ENCODE results near the gene SLC35A5. TPM values are rescaled to one million over a fixed set of nuclear protein-coding genes. Genes with fewer than 3 reads are reported as not detected.

SLC35A5 gene
- total and polyA plus RNA-seq, 2 experiments from 2014 or later = 16.7 to 38.3 TPM

DNA sequence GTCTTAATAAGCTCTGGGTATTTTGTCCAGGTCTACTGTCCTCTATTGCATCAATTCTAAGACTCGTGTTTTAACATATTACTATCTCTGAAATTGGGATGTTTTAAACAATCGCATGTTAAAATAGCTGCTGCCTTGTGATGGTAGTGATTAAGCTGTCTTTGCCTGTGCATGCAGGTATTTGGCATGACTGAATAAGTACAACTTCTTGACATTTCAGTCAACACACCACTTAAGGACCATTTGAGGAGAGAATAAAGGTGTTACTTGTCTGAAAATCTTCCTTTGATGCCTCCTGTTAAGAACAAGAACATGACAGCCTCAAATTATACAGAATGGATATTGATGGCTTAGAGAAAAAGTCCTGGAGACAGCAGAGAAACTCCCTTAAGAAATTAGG lies 33.0 kb downstream of the SLC35A5 start:
- no peak overlapping the region for H3K27ac ChIP-seq
- DNase-seq (ENCODE audit: low read depth in 1 of 2, low spot score in 1 of 2) = peak in 1 of 2 donors; percentile 17
- H3K4me1 ChIP-seq (ENCODE audit: low read depth) = peaks cover 8% of the 10 kb centered on the region
- no peak overlapping the region for H3K4me3 ChIP-seq
- no peak for TF ChIP-seq CTCF (IDR thresholded peaks at IDR 0.05; ENCODE audit: low read depth, low read length)
- H3K36me3 ChIP-seq = no peaks in the 10 kb centered on the region
- no peaks in the 10 kb centered on the region for H3K27me3 ChIP-seq
- H3K9me3 ChIP-seq (ENCODE audit: low read depth) = no peaks in the 10 kb centered on the region

DNA sequence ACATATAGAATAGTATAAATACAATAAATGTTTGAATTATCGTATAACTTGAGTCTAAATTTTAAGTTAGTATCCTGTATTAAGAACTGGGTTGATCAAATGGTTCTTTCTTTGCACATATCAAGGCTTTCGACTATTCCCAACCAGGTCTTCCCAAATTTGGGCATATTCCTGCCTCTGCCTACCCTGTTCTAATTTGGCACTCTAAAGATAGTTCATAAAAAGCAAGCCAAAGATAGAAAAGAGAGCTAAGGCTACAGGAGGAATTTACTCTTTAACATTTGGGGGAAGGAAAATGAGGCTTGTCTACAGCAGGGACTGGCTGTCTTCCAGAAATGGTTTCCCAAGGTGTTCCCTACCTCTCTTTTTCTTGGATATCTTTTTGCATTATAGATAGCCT lies 36.1 kb downstream of the SLC35A5 start:
- H3K27ac ChIP-seq = no peak overlapping the region
- TF ChIP-seq CTCF (IDR thresholded peaks at IDR 0.05; ENCODE audit: low read depth, low read length) = no peak
- H3K4me1 ChIP-seq (ENCODE audit: low read depth) = peaks cover 8% of the 10 kb centered on the region
- no peaks in the 10 kb centered on the region for H3K36me3 ChIP-seq
- no peak overlapping the region for H3K4me3 ChIP-seq
- no peak for DNase-seq (ENCODE audit: low read depth in 1 of 2, low spot score in 1 of 2)
- H3K27me3 ChIP-seq = no peaks in the 10 kb centered on the region
- no peaks in the 10 kb centered on the region for H3K9me3 ChIP-seq (ENCODE audit: low read depth)

- Histone ChIP-seq H3K36me3 (no peaks in the 10 kb centered on the region), H3K4me1 (ENCODE audit: low read depth) (peaks cover 8% of the 10 kb centered on the region), H3K9me3 (ENCODE audit: low read depth) (no peaks in the 10 kb centered on the region), H3K27ac (no peak overlapping the region), H3K4me3 (no peak overlapping the region), H3K27me3 (no peaks in the 10 kb centered on the region)
- no peak for TF ChIP-seq CTCF (IDR thresholded peaks at IDR 0.05; ENCODE audit: low read depth, low read length)
- no peak for DNase-seq (ENCODE audit: low read depth in 1 of 2, low spot score in 1 of 2)
Measured at GRCh38 chr3:112598731-112599130, 36.9 kb downstream of the SLC35A5 start.

DNA sequence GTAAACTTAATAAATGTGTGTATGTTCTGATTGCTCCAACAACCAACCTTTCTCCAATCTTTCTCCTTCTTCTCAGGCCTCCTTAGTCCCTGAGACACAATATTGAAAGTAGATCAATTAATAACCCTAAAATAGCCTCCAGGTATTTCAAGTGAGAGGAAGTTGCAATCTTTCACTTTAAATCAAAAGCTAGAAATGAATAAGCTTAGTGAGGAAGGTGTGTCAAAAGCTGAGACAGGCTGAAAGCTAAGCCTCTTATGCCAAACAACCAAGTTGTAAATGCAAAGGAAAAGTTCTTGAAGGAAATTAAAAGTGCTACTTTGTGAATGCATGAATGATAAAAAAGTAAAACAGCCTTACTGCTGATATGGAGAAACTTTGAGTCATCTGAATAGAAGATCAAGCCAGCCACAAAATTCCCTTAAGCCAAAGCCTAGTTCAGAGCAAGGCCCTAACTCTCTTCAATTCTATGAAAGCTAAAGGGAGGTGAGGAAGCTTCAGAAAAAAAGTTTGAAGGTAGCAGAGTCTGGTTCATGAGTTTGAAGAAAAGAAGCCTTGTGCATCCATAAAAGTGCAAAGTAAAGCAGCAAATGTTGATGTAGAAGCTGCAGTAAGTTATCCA lies 40.5 kb downstream of the SLC35A5 start:
- DNase-seq (ENCODE audit: low read depth in 1 of 2, low spot score in 1 of 2) = no peak
- Histone ChIP-seq H3K4me1 (ENCODE audit: low read depth) (no peaks in the 10 kb centered on the region), H3K27ac (no peak overlapping the region), H3K4me3 (no peak overlapping the region), H3K9me3 (ENCODE audit: low read depth) (no peaks in the 10 kb centered on the region), H3K36me3 (no peaks in the 10 kb centered on the region), H3K27me3 (no peaks in the 10 kb centered on the region)
- no peak for TF ChIP-seq CTCF (IDR thresholded peaks at IDR 0.05; ENCODE audit: low read depth, low read length)

GRCh38 chr3:112604536-112604935 lies 42.7 kb downstream of the SLC35A5 start:
- no peak for TF ChIP-seq CTCF (IDR thresholded peaks at IDR 0.05; ENCODE audit: low read depth, low read length)
- Histone ChIP-seq H3K36me3 (no peaks in the 10 kb centered on the region), H3K4me3 (no peak overlapping the region), H3K27me3 (no peaks in the 10 kb centered on the region), H3K9me3 (ENCODE audit: low read depth) (no peaks in the 10 kb centered on the region), H3K27ac (no peak overlapping the region), H3K4me1 (ENCODE audit: low read depth) (peaks cover 8% of the 10 kb centered on the region)
- peak in 1 of 2 donors; percentile 96 for DNase-seq (ENCODE audit: low read depth in 1 of 2, low spot score in 1 of 2)

All from cardiac muscle cell (in vitro differentiated cells and primary cell).